ENCODE measurements around the gene CFAP65. TPM values are rescaled to one million over a fixed set of nuclear protein-coding genes. Genes with fewer than 3 reads are reported as not detected.

Gene CFAP65
- total and polyA plus RNA-seq, 9 of the 15 experiments (the other 6 are each of a cell fraction or from before 2014, with no cell fraction given), result not detected

DNA sequence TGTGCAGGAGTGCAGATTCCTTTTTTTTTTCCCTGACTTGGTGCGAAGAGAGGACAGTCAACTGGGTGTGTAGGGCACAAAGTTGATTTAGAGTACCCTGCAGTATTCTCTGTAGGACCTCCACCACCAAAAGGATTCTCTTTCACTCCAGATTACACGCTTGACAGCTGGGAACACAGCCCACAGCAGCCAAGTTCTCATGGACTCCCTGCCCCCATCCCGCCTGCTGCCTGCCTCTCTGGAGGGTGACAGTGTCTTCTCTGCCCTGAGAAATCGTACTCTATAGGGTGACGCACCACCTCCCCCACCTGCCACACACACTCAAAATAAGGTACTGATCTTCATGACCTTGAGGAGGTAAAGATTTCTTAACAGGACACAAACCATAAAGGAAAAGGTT lies 46.0 kb upstream of the CFAP65 start:
- in situ Hi-C loops (cut with MboI) (no loop called here), intact Hi-C loops (cut with micrococcal nuclease) (no loop called here)
- 54% methylated on average over 5 of the region's 5 CpGs for WGBS (ENCODE audit: insufficient coverage, low coverage, missing lambda C conversion rate)
- no peaks in the 10 kb centered on the region for H3K36me3 ChIP-seq (ENCODE audit: control insufficient read depth, insufficient read depth, low read length)
- 0 out of 5 replicates have a peak, but pooled peaks cover 0 to 2% of the 10 kb centered on the region in 2 experiments for H3K4me1 ChIP-seq (replicated peaks in 1 of 2; ENCODE audit: control insufficient read depth in 2 of 2, insufficient read depth in 2 of 2, low read length in 2 of 2)
- DNase-seq (ENCODE audit: extremely low read depth in 1 of 4, low spot score in 3 of 4), result no peak
- no peak for TF ChIP-seq POLR2H (tag; IDR thresholded peaks at IDR 0.05; ENCODE audit: low read depth)
- no peak for TF ChIP-seq CTCF (IDR thresholded peaks at IDR 0.05 in 2 of 3, conservative IDR thresholded peaks at IDR 0.05 in 1 of 3; ENCODE audit: insufficient read depth in 2 of 3, low read depth in 1 of 3, low read length in 3 of 3)
- no peak for TF ChIP-seq LEF1 (IDR thresholded peaks at IDR 0.05)
- no peak for TF ChIP-seq WHSC1 (IDR thresholded peaks at IDR 0.05; ENCODE audit: low read length)
- FAIRE-seq, result no peak
- H3K27ac ChIP-seq (ENCODE audit: extremely low read depth, low read depth, low read length), result no peak overlapping the region
- H3K27me3 ChIP-seq (ENCODE audit: control insufficient read depth in 2 of 2, insufficient read depth in 2 of 2, low read length in 2 of 2), result no peaks in the 10 kb centered on the region
- no peak overlapping the region for H3K9ac ChIP-seq (ENCODE audit: insufficient read depth in 1 of 2, low read depth in 2 of 2, low read length in 2 of 2)
- CTCF ChIA-PET (ENCODE audit: low intra/inter-chr PET ratio), result no interaction called here
- no peaks in the 10 kb centered on the region for H3K79me2 ChIP-seq (ENCODE audit: control insufficient read depth, insufficient read depth, low read length)
- H4K20me1 ChIP-seq (replicated peaks; ENCODE audit: control insufficient read depth, insufficient read depth, low read length), result no peaks in the 10 kb centered on the region
- POLR2A ChIA-PET, result interaction anchor here (0.6 kb wide), 1 partner anchor 9 kb away, joined by 3 read pairs; no protein-coding TSS in a partner anchor
- H3K9me1 ChIP-seq (ENCODE audit: control insufficient read depth, insufficient read depth, low read length), result peaks cover 2% of the 10 kb centered on the region
- H3K9me3 ChIP-seq (replicated peaks; ENCODE audit: control insufficient read depth, insufficient read depth, low read depth, low read length), result no peaks in the 10 kb centered on the region
- ATAC-seq, result no peak
- no peak overlapping the region for H2AFZ ChIP-seq (ENCODE audit: low read depth, low read length)
- H3K4me2 ChIP-seq (ENCODE audit: insufficient read depth, low read length), result no peak overlapping the region
- BruUV-seq (replicated peaks), result no TSS peak
- no peak overlapping the region for H3K4me3 ChIP-seq

DNA sequence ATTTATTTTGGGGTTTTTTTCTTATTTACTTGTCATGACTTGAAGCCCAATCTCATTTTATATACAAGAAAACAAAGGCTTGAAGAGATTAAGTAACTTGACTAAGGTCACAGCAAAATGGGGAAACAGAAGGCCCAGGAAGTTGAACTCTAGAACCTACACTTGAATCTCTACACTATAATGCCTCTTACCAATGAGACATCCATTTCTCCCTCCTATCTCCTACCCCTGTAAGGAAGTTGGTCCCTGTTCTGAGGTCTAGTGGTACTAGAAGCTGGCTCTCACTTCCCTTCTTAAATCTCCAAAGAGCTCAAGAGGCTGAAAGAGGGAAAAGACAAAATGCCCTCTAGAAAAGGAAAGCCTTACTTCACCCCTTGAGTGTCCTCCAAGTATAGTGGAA lies 44.9 kb upstream of the CFAP65 start:
- Histone ChIP-seq H4K20me1 (replicated peaks; ENCODE audit: control insufficient read depth, insufficient read depth, low read length) (no peaks in the 10 kb centered on the region), H3K4me3 (no peak overlapping the region), H2AFZ (ENCODE audit: low read depth, low read length) (no peak overlapping the region), H3K27ac (ENCODE audit: extremely low read depth, low read depth, low read length) (no peak overlapping the region), H3K79me2 (ENCODE audit: control insufficient read depth, insufficient read depth, low read length) (no peaks in the 10 kb centered on the region), H3K4me1 (replicated peaks in 1 of 2; ENCODE audit: control insufficient read depth in 2 of 2, insufficient read depth in 2 of 2, low read length in 2 of 2) (0 out of 5 replicates have a peak, but pooled peaks cover 0 to 2% of the 10 kb centered on the region in 2 experiments), H3K27me3 (ENCODE audit: control insufficient read depth in 2 of 2, insufficient read depth in 2 of 2, low read length in 2 of 2) (no peaks in the 10 kb centered on the region), H3K9me3 (replicated peaks; ENCODE audit: control insufficient read depth, insufficient read depth, low read depth, low read length) (no peaks in the 10 kb centered on the region), H3K9ac (ENCODE audit: insufficient read depth in 1 of 2, low read depth in 2 of 2, low read length in 2 of 2) (no peak overlapping the region), H3K4me2 (ENCODE audit: insufficient read depth, low read length) (no peak overlapping the region), H3K9me1 (ENCODE audit: control insufficient read depth, insufficient read depth, low read length) (peaks cover 2% of the 10 kb centered on the region), H3K36me3 (ENCODE audit: control insufficient read depth, insufficient read depth, low read length) (no peaks in the 10 kb centered on the region)
- CTCF ChIA-PET (ENCODE audit: low intra/inter-chr PET ratio), result no interaction called here
- FAIRE-seq (no peak), DNase-seq (ENCODE audit: extremely low read depth in 1 of 4, low spot score in 3 of 4) (no peak), ATAC-seq (no peak)
- in situ Hi-C loops (cut with MboI), result no loop called here
- intact Hi-C loops (cut with micrococcal nuclease), result no loop called here
- POLR2A ChIA-PET, result interaction anchor here (1.0 kb wide), 1 partner anchor 23 kb away, joined by 3 read pairs; no protein-coding TSS in a partner anchor
- no TSS peak for BruUV-seq (replicated peaks)
- TF ChIP-seq ARID1B (IDR thresholded peaks at IDR 0.05), result no peak
- TF ChIP-seq TOE1 (IDR thresholded peaks at IDR 0.05; ENCODE audit: borderline replicate concordance), result no peak
- TF ChIP-seq TOE1 (CRISPR knock-in tag; IDR thresholded peaks at IDR 0.05; ENCODE audit: borderline replicate concordance, low read depth), result no peak
- TF ChIP-seq NCOA4 (IDR thresholded peaks at IDR 0.05; ENCODE audit: partially characterized antibody), result no peak

All from K562 (cell line).